CD4-positive, alpha-beta T cell treated with Interleukin-6 for 4 hours (primary cell): Measurements from ENCODE around the gene USP17L27.
"Not testable (repeated sequence)": the region's sequence is repeated elsewhere in the genome, so short reads cannot be mapped to it uniquely, and the experiment has no call there.

ENCODE experiments used
- DNase-seq: peaks from one replicate; pipeline ENCODE4 v3.0.0-alpha.2; 2020; ENCODE audit warnings: mixed read lengths

Gene USP17L27

GRCh38 chr4:9343848-9344247, at the start of gene USP17L27:
TSS of gene USP17L27 (plus strand) at chr4:9344148. CDS start at chr4:9344148, 0 bp downstream.
- not testable (repeated sequence) for DNase-seq

GRCh38 chr4:9324191-9324590, 19.8 kb upstream of the USP17L27 start:
- not testable (repeated sequence) for DNase-seq

GRCh38 chr4:9324865-9325264, 19.1 kb upstream of the USP17L27 start, which contains the start of gene USP17L24:
TSS of gene USP17L24 (plus strand) at chr4:9325165. CDS start at chr4:9325165, 0 bp downstream.
- not testable (repeated sequence) for DNase-seq

GRCh38 chr4:9329611-9330010, 14.3 kb upstream of the USP17L27 start, which contains the start of gene USP17L25:
TSS of gene USP17L25 (plus strand) at chr4:9329911. CDS start at chr4:9329911, 0 bp downstream.
- not testable (repeated sequence) for DNase-seq

GRCh38 chr4:9334358-9334757, 9.6 kb upstream of the USP17L27 start, which contains the start of gene USP17L26:
TSS of gene USP17L26 (plus strand) at chr4:9334658. CDS start at chr4:9334658, 0 bp downstream.
- DNase-seq = not testable (repeated sequence)

- DNase-seq = not testable (repeated sequence)
Measured at GRCh38 chr4:9339103-9339502, 4.8 kb upstream of the USP17L27 start, which contains the start of gene USP17L5. TSS of gene USP17L5 (plus strand) at chr4:9339403. CDS start at chr4:9339403, 0 bp downstream.

GRCh38 chr4:9348593-9348992, 4.6 kb downstream of the USP17L27 start, which contains the start of gene USP17L28:
TSS of gene USP17L28 (plus strand) at chr4:9348893. CDS start at chr4:9348893, 0 bp downstream.
- DNase-seq = not testable (repeated sequence)

GRCh38 chr4:9350866-9351265, 6.9 kb downstream of the USP17L27 start:
- DNase-seq = not testable (repeated sequence)

- not testable (repeated sequence) for DNase-seq
Measured at GRCh38 chr4:9353338-9353737, 9.4 kb downstream of the USP17L27 start, which contains the start of gene USP17L29. TSS of gene USP17L29 (plus strand) at chr4:9353638. CDS start at chr4:9353638, 0 bp downstream.

GRCh38 chr4:9362829-9363228, 18.9 kb downstream of the USP17L27 start, which contains the start of gene USP17L30:
TSS of gene USP17L30 (plus strand) at chr4:9363129. CDS start at chr4:9363129, 0 bp downstream.
- not testable (repeated sequence) for DNase-seq

- not testable (repeated sequence) for DNase-seq
Measured at GRCh38 chr4:9379881-9380280, 35.9 kb downstream of the USP17L27 start.

- DNase-seq = not testable (repeated sequence)
Measured at GRCh38 chr4:9381012-9381534, 37.1 kb downstream of the USP17L27 start.

GRCh38 chr4:9384126-9384525, 40.2 kb downstream of the USP17L27 start:
- DNase-seq = no peak

GRCh38 chr4:9389001-9389400, 45.1 kb downstream of the USP17L27 start:
- not testable (repeated sequence) for DNase-seq
